ENCODE data around the gene CCDC85A.

Gene CCDC85A

DNA sequence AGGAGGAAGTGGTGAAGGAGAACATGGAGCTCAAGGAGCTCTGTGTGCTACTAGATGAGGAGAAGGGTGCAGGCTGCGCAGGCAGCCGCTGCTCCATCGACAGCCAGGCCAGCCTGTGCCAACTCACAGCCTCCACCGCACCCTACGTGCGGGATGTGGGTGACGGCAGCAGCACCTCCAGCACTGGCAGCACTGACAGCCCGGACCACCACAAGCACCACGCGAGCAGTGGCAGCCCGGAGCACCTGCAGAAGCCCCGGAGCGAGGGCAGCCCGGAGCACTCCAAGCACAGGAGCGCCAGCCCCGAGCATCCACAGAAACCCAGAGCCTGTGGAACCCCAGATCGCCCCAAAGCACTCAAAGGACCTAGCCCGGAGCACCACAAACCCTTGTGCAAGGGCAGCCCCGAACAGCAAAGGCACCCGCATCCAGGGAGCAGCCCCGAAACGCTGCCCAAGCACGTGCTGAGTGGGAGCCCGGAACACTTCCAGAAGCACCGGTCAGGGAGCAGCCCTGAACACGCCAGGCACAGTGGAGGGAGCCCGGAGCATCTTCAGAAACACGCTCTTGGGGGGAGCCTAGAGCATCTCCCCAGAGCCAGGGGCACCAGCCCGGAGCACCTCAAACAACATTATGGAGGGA is 9.0 kb downstream of the CCDC85A start:
- DNase-seq (ENCODE audit: low read depth, low spot score), result no peak

DNA sequence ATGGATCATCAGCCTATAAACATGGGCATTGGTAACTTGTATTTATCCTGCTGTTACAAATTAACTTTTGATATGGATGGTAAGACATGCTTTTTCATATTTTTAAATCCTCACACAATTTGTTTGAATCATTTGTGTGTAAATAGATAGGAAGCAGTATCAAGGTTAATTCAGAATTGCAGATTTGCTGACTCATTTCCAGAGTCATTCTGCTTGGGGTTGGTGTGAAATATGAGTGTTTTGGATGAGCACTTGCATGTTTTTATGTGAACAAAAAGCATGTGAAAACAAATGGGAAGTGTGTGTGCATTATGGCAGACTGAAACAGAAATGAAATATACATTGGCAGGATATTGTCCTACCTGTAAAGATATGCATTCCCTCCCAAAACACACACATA is 11.8 kb downstream of the CCDC85A start:
- DNase-seq (ENCODE audit: low read depth, low spot score), result no peak

DNA sequence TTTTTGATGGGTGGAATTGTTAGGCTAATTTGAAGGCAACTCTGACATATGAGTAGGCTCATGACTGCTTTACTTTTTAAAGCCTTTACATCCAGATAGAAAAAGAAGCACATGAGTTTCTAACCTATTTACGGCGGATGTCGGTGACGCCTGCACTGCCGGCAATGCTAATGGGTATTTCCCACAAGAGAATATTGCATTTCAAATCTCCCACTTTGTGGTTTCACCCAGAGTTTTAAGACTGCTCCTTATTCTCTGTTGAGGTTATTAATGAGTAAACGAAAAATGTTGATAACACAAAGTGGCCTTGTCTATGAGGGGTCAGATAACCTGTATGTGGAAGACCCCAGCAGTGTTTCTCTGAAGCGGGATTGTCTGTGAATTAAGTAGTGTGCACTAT is 14.0 kb downstream of the CCDC85A start:
- no peak for DNase-seq (ENCODE audit: low read depth, low spot score)

DNA sequence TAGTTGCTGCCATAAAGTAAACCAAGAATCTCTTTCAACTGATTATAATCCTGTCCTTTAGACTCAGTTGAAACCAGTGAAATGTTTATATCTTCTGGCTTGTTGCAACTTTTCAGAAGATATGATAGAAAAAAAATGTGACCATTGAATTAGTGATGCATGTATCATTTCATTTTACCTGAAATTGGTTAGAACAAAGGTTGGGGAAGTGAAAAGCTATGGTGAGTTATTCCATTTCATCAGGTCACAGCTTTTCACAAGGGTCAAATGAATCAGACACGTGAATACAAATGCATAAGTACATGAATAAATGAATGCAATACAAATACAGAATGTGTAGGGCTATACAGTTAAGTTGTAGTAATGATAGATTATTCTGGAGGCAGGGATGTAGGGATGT is 15.1 kb downstream of the CCDC85A start:
- DNase-seq (ENCODE audit: low read depth, low spot score), result no peak

DNA sequence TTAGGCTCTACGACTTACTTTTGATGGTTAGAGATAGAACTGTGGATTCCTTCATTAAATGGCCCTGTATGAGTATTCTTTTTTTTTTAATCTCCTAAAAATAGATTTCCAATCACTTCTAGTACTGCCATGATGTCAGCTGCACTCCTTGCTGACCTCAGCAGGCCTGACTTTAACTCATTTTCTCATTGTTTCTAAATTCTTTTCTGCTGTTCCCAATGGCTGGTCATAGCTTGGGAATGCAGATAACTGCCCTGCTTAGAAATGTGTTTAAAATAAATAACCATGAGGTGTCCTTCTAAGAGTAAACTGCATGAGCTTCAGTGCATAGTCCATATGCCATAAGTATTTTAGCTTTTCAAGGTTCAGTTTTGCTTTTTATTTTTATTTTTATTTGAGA is 15.7 kb downstream of the CCDC85A start:
- DNase-seq (ENCODE audit: low read depth, low spot score), result no peak

DNA sequence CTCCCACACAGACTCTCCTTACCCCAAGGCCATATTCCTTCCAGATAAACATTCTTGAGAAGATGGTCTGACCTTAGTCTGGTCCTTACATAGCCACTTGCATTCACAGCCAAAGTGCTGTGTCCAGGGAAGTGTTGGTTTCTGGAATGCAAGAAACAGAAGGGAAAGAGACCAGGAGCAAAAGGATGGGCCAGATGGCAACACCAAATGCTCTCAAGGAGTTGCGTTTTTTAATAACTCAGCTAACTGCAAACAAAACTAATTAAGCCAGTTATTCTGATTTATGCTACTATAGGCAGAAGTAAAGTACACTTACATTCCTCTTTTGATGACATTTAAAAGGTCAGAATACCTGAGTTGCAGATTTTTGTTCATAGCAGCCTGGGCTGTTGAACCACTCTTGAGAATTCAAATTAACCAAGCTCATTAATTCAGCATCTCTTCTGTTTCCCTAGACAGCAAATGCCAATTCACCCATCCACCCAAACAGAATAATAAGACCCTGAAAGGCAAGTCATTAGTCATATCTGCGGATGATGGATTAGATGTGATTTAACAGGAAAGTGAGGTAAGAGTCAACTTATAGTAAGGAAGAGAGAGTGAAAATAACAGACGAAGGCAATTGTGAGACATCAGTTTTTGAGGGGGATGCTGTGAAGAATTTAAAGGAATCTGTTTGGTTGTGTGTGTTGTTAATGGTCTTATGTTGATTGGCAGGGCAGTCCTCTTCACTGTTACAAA is 18.8 kb downstream of the CCDC85A start:
- DNase-seq (ENCODE audit: low read depth, low spot score), result no peak

DNA sequence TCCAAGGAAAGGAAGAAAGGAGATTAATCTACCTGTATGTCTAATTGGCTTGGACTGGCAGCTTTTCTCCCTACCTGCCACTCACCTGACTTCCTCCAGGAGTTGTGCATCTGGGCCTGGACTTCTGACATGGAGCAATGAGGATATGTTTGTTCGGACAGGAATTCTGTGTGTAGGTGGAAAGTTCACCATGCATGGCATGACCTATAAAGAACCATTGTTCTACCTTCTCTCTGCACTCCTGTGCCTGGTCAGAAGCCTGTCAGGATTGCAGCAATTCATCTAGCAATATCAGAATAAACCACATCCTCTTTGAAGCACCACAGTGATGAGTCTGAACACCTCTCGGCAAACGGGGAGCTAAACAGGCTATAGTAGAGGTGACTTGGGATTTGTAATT is 20.8 kb downstream of the CCDC85A start:
- DNase-seq (ENCODE audit: low read depth, low spot score), result no peak

DNA sequence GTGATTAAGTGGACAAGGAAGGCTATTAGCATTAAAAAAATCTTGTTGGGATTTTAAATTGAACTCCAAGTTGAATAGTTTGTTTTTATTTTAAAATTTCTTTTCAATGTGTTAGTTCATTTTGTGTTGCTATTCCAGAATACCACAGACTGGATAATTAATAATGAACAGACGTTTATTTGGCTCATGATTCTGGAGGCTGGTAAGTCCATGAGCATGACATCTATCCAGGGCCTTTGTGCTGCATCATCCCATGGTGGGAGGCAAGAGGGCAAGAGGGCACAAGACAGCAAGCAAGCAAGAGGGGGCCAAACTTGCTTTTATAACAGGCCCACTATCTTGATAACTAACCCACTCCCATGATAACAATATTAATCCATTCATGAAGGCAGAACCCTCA is 22.5 kb downstream of the CCDC85A start:
- no peak for DNase-seq (ENCODE audit: low read depth, low spot score)

DNA sequence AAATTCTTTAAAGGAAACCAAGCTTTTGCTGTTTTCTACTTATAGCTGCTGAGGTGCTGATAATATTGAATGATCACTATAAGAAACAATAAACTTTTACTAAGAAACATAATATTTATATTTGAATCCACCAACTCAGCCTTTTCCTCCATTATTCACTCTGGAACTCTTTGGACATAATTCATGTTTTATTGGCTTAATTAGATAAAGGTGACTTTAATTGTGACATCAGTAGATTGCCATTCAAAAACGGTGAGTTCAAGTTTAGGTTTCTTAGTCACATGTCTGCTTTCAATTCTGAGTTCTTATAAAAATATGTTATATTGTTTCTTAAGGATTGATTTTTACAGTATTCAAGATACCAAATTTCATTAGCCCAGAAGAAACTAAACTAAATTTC is 24.0 kb downstream of the CCDC85A start:
- no peak for DNase-seq (ENCODE audit: low read depth, low spot score)

DNA sequence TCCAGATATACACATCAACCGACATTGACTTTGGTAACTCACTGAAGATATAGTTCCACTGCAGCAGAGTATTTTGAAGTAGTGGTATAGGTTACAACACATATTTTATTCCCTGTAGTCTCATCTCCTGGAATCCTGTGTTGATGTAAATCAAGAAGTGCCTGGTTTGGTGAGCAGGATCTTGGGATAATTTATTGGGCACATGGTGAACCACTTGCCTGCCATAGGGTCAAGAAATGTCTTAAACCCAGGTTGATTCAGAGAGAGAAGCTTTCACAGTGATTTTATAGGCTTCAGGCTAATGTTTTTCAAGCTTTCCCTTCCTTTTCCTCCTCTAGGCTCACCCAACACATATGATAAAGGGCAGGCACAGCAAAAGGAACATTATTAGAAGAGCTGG is 24.6 kb downstream of the CCDC85A start:
- no peak for DNase-seq (ENCODE audit: low read depth, low spot score)

DNA sequence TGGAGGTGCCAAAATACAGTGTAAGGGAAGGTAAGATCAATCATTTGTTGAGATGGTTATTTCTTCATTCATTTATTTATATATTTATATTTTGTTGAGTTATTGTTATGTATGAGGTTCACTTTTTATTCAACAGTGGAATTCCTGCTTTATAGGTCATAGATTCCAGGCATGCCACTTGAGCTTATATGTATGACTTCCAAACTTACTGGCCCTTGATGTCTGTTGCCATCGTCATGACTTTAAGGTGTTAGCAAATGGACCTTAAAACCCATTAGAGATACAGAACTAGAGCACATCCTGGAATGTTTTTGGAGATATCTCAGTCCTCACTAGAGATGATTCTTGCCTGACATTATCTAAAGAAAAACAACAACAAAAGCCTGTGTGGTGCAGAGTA is 25.9 kb downstream of the CCDC85A start:
- DNase-seq (ENCODE audit: low read depth, low spot score), result no peak

DNA sequence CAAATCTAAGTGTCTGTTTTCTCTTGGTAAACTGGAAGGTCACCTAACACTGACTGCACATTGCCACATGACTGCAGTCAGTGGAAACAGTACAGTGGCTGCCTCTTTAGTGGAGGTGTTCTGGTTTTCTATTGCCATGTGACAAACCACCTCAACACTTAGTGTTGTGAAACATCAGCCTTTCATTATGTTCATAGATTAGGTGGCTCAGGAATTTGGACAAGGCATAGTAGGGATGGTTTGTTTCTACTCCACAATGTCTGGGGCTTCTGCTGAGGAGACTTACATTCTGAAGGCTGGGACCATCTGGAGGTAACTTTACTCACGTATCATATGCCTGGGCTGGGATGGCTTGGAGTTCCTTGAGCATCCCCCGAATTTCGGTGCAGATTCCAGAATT is 26.5 kb downstream of the CCDC85A start:
- no peak for DNase-seq (ENCODE audit: low read depth, low spot score)

DNA sequence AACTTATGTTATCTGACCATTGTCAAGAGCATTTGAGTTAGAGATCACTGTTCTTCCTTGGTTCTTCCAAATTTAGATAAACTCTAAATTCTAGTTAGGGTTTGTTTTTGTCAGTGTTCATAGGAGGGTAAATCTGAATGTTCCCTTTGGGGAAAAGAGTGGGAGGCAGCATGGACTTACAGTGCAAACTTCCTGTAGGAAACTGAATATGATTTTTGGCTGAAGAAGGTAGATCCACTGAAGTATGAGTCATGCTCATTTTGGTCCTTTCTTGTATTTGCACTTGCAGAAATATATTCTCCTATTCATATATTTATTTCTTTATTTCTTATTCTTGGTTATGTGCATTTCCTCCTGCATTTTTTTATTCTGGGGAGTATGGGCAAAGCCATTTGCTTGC is 27.3 kb downstream of the CCDC85A start:
- no peak for DNase-seq (ENCODE audit: low read depth, low spot score)

DNA sequence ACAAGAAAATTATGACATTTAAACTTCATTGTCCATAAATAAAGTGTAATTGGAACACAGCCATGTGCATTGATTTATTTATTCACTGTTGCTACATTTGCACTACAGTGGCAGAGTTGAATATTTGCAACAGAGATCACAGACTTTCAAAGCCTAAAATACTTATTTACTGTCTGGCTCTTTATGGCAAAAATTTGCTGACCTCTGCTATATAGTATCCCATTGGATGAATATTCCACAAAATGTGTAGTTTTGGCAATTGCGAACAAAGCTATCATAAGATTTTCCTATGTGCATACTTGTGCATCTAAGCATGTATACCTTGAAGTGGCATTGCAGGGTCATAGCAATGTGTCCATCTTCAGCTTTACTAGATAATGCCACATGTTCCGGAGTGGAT is 32.1 kb downstream of the CCDC85A start:
- no peak for DNase-seq (ENCODE audit: low read depth, low spot score)

DNA sequence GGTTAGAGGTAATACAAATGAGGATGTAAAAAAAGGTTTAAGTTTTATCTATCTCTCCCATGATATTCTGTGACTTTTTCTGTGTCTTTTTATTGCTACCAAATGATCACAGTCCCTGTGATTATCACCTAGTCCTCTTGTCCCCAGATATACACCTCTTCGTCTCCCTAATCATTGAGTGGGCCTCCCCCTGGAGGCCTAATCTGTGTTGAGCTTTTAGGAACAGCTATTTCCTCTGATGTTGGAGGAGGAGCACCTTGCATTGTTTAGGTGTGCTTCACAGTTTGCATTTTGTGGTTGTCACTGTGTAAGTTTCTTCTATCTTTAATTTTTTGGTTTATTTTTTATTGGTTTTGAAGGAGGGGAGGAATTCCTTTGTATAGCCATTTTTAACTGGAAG is 33.3 kb downstream of the CCDC85A start:
- no peak for DNase-seq (ENCODE audit: low read depth, low spot score)

DNA sequence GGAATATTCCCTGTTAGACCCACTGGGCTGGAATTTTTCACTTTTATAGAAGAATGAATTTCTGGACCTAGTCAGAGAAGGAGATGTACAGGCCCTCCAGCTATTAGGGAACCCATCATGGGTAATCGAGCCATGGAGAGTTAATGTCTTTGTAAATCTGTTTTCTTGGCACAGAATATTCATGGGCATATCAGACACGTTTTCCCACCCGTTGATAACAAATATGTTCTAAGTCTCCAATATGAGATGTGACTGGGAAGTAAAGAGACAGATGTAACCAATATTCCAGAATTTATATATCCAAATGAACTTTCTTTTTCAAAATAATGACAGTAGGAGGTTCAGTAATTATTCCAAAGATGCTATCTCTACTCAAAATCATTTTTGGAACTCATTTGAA is 38.7 kb downstream of the CCDC85A start:
- no peak for DNase-seq (ENCODE audit: low read depth, low spot score)

DNA sequence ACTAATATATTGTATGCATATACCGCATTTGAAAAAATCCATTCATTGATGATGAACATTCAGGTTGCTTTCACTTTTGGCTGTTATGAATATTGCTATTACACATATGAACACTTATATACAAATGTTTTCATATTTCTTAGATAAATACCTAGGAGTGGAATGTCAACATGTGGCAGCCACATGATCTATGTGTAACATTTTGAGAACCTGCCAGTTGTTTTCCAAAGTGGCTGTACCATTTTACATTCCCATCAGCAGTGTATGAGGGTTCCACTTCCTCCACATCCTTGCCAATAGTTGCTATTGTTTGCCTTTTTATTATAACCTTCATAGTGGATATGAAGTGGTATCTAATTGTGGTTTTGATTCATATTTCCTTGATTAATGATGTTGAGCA is 40.5 kb downstream of the CCDC85A start:
- DNase-seq (ENCODE audit: low read depth, low spot score), result no peak

DNA sequence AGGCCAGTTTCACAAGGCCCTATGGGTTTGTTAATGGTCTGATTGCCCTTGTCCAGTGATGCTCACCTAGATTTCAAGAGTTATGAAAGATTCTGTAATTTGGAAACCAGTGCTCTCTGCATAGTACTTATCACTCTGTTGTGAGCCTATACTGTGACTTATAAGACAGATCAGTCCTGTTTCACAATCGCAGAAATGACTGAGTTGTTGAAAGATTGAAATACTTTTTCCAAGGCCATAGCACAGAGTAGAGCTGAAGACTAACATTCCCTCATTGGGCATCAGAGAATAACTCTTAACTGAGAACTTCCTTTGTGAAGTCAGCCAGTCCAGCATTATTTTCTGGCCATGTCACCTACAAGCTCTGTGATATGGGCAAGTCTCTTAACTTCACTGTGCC is 44.0 kb downstream of the CCDC85A start:
- DNase-seq (ENCODE audit: low read depth, low spot score), result no peak

DNA sequence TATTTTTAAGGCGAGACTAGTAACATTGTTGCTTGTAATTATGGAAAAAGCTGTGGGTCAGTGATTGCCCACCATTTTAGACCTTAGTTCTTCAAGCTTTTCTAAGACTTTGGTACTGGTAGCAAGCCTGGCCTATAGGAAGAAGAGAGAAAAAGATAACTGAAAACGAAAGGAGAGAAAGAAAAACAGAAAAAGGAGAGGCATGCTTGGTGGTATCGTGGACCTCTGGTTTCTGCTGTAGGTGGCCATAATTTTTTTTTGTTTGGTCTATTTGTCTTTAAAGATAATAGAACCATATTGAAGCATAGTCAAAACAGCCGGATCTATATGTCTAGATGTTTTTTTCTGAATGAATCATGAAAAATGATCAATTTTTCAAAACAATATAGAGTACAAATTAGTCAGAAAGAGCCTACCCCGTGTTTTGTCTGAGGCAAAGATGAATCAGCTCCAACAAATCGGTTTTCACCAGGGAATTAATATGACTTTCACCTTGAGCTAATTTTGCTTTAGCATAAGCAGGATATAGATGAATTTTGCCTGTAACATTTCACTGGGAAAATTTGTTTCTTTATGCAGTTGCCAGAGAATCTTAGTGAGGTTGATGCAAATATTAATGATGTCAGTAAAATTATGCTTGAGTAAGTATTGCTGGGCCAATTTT is 45.7 kb downstream of the CCDC85A start:
- no peak for DNase-seq (ENCODE audit: low read depth, low spot score)

DNA sequence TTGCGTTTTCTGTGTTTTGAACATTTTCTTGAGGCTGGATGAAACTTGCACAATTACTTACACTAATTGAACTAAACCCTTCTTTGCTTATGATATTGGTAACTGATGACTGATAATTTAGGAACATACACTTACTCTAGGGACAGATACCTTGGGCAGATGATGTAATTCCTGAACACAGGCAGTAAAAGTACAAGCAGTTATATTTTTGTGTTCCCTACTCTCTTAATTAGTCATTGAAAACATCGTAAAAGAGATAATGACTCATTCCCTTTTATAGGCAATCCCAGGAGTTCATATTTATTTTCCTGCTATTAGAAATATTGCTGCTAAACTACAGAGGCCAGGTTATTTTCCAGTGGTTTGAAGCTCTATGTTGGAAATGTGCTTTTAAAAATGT is 46.4 kb downstream of the CCDC85A start:
- no peak for DNase-seq (ENCODE audit: low read depth, low spot score)

DNA sequence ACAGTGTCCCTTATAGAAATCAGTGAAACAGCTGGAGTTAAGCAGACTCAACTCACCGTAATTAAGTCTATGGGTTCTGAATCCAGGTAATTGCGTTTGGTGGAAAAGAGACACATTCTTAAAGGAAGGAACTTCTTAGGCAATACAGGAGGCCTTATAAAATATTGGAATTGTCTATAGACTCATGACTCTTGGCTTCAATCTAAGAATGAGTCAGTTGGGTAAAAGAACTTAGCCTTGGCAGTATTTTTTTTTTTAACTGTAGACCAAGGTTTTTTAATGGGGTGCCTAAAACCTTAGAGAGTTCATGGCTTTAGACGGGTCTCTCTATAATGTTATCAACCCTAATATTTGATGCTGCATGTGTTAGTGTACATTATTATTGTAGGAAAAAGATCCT is 47.6 kb downstream of the CCDC85A start:
- no peak for DNase-seq (ENCODE audit: low read depth, low spot score)

DNA sequence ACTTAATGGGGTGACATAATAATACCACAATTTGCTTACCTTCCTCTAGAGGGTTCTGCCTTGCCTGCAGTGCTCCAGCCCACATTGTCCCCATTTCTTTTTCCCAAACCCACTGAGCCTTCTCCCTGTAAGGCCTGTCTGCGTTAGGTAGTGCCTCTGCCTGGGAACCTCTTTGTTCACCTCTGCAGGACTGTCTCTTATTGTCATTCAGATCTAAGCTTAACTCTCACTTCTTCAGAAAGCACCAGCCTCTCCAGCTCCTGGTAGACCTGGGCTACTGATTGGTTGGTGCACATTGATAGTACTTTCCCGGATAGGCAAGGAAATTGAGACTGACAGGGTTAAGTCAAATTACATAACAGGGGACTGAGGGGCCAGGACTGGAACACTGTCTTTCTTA is 49.1 kb downstream of the CCDC85A start:
- DNase-seq (ENCODE audit: low read depth, low spot score), result no peak

DNA sequence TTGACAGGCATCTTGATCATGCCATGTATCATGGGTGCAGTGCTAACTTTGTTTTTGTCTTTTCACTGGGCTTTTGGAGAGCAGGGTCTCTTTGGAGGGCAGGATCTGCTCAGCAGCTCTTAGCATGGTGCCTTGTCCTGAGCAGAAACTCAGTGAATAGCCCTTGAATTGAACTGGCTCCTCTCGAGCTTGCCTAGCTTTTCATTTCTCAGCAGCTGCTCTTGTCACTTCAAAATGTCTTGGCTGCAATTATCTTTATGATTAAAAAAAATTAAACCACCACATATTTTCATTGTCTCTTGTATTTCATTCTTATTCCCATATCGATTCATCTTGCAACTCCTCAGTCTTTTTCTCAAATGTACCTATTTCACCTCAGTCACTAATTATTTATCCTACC is 50.5 kb downstream of the CCDC85A start:
- DNase-seq (ENCODE audit: low read depth, low spot score), result no peak

Measured in activated naive CD8-positive, alpha-beta T cell treated with anti-CD3 and anti-CD28 coated beads, Interleukin-2, amount 50 U/mL, for 16 hours (primary cell).